ENCODE results near the gene TRMT5.

The TRMT5 gene

DNA sequence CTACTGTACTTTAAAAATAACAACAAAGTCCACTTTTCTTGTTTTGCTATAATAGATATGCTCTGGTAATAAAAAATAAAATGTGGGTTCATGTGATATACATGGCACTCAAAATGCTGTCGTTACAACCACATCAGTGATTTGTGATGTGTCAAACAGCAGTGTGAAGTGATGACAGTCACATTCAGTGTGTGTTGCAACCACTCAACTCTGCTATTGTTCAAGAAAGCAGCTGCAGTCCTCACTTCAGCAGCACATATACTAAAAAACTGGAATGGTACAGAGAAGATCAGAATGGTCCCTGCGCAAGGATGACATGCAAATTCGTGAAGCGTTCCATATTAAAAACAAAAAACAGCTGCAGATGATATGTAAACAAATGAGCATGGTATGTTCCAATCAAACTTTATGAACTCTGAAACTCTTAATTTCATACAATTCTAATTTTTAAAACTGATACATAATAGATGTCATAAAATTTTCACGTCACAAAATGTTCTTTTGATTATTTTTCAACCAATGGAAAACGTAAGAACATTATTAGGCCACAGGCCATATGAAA, 6.7 kb downstream of the TRMT5 start:
- Mint-ChIP-seq H3K36me3 (peaks cover 22% of the 10 kb centered on the region), H3K4me1 (ENCODE audit: low read depth) (peaks cover 30% of the 10 kb centered on the region), H3K9me3 (ENCODE audit: low read depth) (no peaks in the 10 kb centered on the region), H3K4me3 (no peak overlapping the region), H3K27me3 (no peaks in the 10 kb centered on the region), H3K27ac (no peak overlapping the region)

GRCh38 chr14:60973070-60973469, 7.8 kb downstream of the TRMT5 start:
- H3K36me3 Mint-ChIP-seq = peaks cover 18% of the 10 kb centered on the region
- no peaks in the 10 kb centered on the region for H3K27me3 Mint-ChIP-seq
- no peak overlapping the region for H3K27ac Mint-ChIP-seq

GRCh38 chr14:60972295-60972694, 8.6 kb downstream of the TRMT5 start:
- Mint-ChIP-seq H3K4me3 (no peak overlapping the region), H3K27me3 (no peaks in the 10 kb centered on the region), H3K9me3 (ENCODE audit: low read depth) (no peaks in the 10 kb centered on the region), H3K4me1 (ENCODE audit: low read depth) (peaks cover 14% of the 10 kb centered on the region), H3K27ac (no peak overlapping the region), H3K36me3 (peaks cover 15% of the 10 kb centered on the region)

More at GRCh38 chr14:60973070-60973469, 7.8 kb downstream of the TRMT5 start:
- Mint-ChIP-seq H3K4me3 (no peak overlapping the region), H3K9me3 (ENCODE audit: low read depth) (no peaks in the 10 kb centered on the region), H3K4me1 (ENCODE audit: low read depth) (peaks cover 20% of the 10 kb centered on the region)

DNA sequence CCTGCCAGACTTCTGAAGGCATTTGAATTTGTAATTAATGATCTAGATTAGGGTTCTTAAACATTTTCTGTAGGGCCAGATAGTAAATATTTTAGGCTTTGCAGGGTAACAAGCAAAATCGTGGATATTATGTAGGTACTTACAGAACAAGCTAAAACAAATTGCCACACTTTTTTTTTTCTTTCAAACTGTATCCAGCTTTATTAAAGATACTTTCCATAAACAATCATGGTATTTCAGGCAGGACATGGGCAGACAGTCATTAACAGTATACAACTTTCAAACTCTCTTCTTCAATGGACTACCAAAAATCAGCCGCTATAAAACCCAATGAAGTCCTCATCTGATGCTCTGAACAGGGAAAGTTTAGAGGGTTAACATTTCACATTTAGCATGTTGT, 9.6 kb downstream of the TRMT5 start:
- H3K36me3 Mint-ChIP-seq = peaks cover 9% of the 10 kb centered on the region
- no peak overlapping the region for H3K27ac Mint-ChIP-seq
- peaks cover 9% of the 10 kb centered on the region for H3K4me1 Mint-ChIP-seq (ENCODE audit: low read depth)
- H3K9me3 Mint-ChIP-seq (ENCODE audit: low read depth) = no peaks in the 10 kb centered on the region
- no peak overlapping the region for H3K4me3 Mint-ChIP-seq
- no peaks in the 10 kb centered on the region for H3K27me3 Mint-ChIP-seq

DNA sequence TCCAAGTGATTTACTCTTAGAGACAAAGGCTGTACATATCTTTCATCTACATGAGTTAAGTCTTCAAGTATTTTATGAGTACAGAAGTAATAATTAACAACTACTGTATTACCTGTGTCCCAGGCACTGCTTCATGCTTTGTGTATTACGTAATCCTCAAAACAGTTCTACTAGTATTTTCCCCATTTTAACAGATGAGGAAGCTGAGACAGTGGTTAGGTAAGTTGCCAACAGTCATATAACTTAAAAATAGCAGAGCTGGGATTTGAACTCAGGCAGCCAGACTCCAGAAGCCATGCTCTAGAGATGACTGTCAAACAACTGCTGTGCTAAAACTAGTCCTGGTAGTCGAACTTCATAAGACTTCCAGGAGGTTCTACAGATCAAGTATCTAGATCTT, 10.7 kb downstream of the TRMT5 start:
- peaks cover 4% of the 10 kb centered on the region for H3K4me1 Mint-ChIP-seq (ENCODE audit: low read depth)
- H3K27me3 Mint-ChIP-seq = no peaks in the 10 kb centered on the region
- H3K4me3 Mint-ChIP-seq = no peak overlapping the region
- no peaks in the 10 kb centered on the region for H3K9me3 Mint-ChIP-seq (ENCODE audit: low read depth)
- H3K36me3 Mint-ChIP-seq = peaks cover 8% of the 10 kb centered on the region
- no peak overlapping the region for H3K27ac Mint-ChIP-seq

GRCh38 chr14:60968671-60969070, 12.2 kb downstream of the TRMT5 start:
- Mint-ChIP-seq H3K36me3 (peaks cover 6% of the 10 kb centered on the region), H3K27ac (no peak overlapping the region), H3K4me1 (ENCODE audit: low read depth) (peaks cover 4% of the 10 kb centered on the region), H3K4me3 (no peak overlapping the region), H3K9me3 (ENCODE audit: low read depth) (no peaks in the 10 kb centered on the region), H3K27me3 (no peaks in the 10 kb centered on the region)

GRCh38 chr14:60968099-60968498, 12.8 kb downstream of the TRMT5 start:
- no peak overlapping the region for H3K4me3 Mint-ChIP-seq
- no peaks in the 10 kb centered on the region for H3K27me3 Mint-ChIP-seq
- H3K9me3 Mint-ChIP-seq (ENCODE audit: low read depth) = no peaks in the 10 kb centered on the region
- no peak overlapping the region for H3K27ac Mint-ChIP-seq
- peaks cover 3% of the 10 kb centered on the region for H3K36me3 Mint-ChIP-seq
- H3K4me1 Mint-ChIP-seq (ENCODE audit: low read depth) = peaks cover 2% of the 10 kb centered on the region

- peaks cover 5% of the 10 kb centered on the region for H3K36me3 Mint-ChIP-seq
- H3K27ac Mint-ChIP-seq = no peak overlapping the region
- no peak overlapping the region for H3K4me3 Mint-ChIP-seq
- no peaks in the 10 kb centered on the region for H3K27me3 Mint-ChIP-seq
- H3K4me1 Mint-ChIP-seq (ENCODE audit: low read depth) = peaks cover 2% of the 10 kb centered on the region
- H3K9me3 Mint-ChIP-seq (ENCODE audit: low read depth) = no peaks in the 10 kb centered on the region
These were observed 15.5 kb downstream of the TRMT5 start for GRCh38 chr14:60965402-60965801.

- H3K9me3 Mint-ChIP-seq (ENCODE audit: low read depth) = peaks cover under 1% of the 10 kb centered on the region
- no peak overlapping the region for H3K4me3 Mint-ChIP-seq
- peaks cover 10% of the 10 kb centered on the region for H3K36me3 Mint-ChIP-seq
- H3K27me3 Mint-ChIP-seq = no peaks in the 10 kb centered on the region
- H3K4me1 Mint-ChIP-seq (ENCODE audit: low read depth) = peaks cover 2% of the 10 kb centered on the region
- H3K27ac Mint-ChIP-seq = no peak overlapping the region
These were observed 16.0 kb downstream of the TRMT5 start for GRCh38 chr14:60964904-60965303.

GRCh38 chr14:60963761-60964160, 17.1 kb downstream of the TRMT5 start:
- H3K27ac Mint-ChIP-seq = no peak overlapping the region
- peaks cover 18% of the 10 kb centered on the region for H3K36me3 Mint-ChIP-seq
- H3K4me3 Mint-ChIP-seq = no peak overlapping the region
- peaks cover 5% of the 10 kb centered on the region for H3K9me3 Mint-ChIP-seq (ENCODE audit: low read depth)
- H3K27me3 Mint-ChIP-seq = no peaks in the 10 kb centered on the region
- H3K4me1 Mint-ChIP-seq (ENCODE audit: low read depth) = peaks cover 2% of the 10 kb centered on the region

DNA sequence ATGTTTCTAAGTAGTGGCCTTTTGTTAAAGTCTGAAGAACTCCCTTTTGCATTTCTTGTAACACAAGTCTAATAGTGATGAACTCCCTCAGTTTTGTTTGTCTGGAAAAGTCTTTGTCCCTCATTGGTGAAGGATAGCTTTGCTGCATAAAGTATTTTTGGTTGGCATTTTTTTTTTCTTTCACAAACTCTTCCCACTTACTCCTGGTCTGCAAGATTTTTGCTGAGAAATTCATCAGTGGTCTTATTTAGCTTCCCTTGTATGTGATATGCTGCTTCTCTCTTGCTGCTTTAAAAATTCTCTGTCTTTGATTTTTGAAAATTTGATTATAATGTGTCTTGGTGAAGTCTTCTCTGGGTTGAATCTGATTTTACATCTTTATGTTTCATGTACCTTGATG, 22.7 kb downstream of the TRMT5 start:
- Mint-ChIP-seq H3K9me3 (ENCODE audit: low read depth) (peaks cover 36% of the 10 kb centered on the region), H3K4me3 (no peak overlapping the region), H3K36me3 (peaks cover 39% of the 10 kb centered on the region), H3K4me1 (ENCODE audit: low read depth) (no peaks in the 10 kb centered on the region), H3K27ac (no peak overlapping the region), H3K27me3 (no peaks in the 10 kb centered on the region)

- no peaks in the 10 kb centered on the region for H3K4me1 Mint-ChIP-seq (ENCODE audit: low read depth)
- peaks cover 39% of the 10 kb centered on the region for H3K36me3 Mint-ChIP-seq
- no peaks in the 10 kb centered on the region for H3K27me3 Mint-ChIP-seq
- H3K27ac Mint-ChIP-seq = no peak overlapping the region
- H3K4me3 Mint-ChIP-seq = no peak overlapping the region
- peaks cover 36% of the 10 kb centered on the region for H3K9me3 Mint-ChIP-seq (ENCODE audit: low read depth)
These were observed 24.2 kb downstream of the TRMT5 start for GRCh38 chr14:60956632-60957031.

GRCh38 chr14:60956202-60956601, 24.7 kb downstream of the TRMT5 start:
- H3K36me3 Mint-ChIP-seq = peaks cover 38% of the 10 kb centered on the region

GRCh38 chr14:60951776-60952435, 29.0 kb downstream of the TRMT5 start:
- Mint-ChIP-seq H3K4me1 (ENCODE audit: low read depth) (no peaks in the 10 kb centered on the region), H3K27ac (no peak overlapping the region), H3K27me3 (no peaks in the 10 kb centered on the region), H3K36me3 (peaks cover 16% of the 10 kb centered on the region), H3K4me3 (no peak overlapping the region), H3K9me3 (ENCODE audit: low read depth) (peaks cover 23% of the 10 kb centered on the region)

More at GRCh38 chr14:60956202-60956601, 24.7 kb downstream of the TRMT5 start:
- Mint-ChIP-seq H3K27me3 (no peaks in the 10 kb centered on the region), H3K9me3 (ENCODE audit: low read depth) (peaks cover 36% of the 10 kb centered on the region), H3K4me1 (ENCODE audit: low read depth) (no peaks in the 10 kb centered on the region), H3K4me3 (no peak overlapping the region), H3K27ac (no peak overlapping the region)

GRCh38 chr14:60946773-60947172, 34.1 kb downstream of the TRMT5 start:
- Mint-ChIP-seq H3K9me3 (ENCODE audit: low read depth) (no peaks in the 10 kb centered on the region), H3K27ac (no peak overlapping the region), H3K4me3 (no peak overlapping the region), H3K27me3 (no peaks in the 10 kb centered on the region), H3K4me1 (ENCODE audit: low read depth) (peaks cover 8% of the 10 kb centered on the region), H3K36me3 (peaks cover 13% of the 10 kb centered on the region)

GRCh38 chr14:60945984-60946383, 34.9 kb downstream of the TRMT5 start:
- peak overlapping the region; percentile 36 for H3K27ac Mint-ChIP-seq
- no peaks in the 10 kb centered on the region for H3K9me3 Mint-ChIP-seq (ENCODE audit: low read depth)
- peaks cover 17% of the 10 kb centered on the region for H3K36me3 Mint-ChIP-seq
- H3K27me3 Mint-ChIP-seq = no peaks in the 10 kb centered on the region
- peaks cover 8% of the 10 kb centered on the region for H3K4me1 Mint-ChIP-seq (ENCODE audit: low read depth)
- no peak overlapping the region for H3K4me3 Mint-ChIP-seq
